OCI-LY7 (cell line): ENCODE data around the gene C5AR2. TPM values are rescaled to one million over a fixed set of nuclear protein-coding genes. Genes with fewer than 3 reads are reported as not detected.
"Not testable (repeated sequence)": the region's sequence is repeated elsewhere in the genome, so short reads cannot be mapped to it uniquely, and the experiment has no call there.

ENCODE experiments used
- BruUV-seq: library from RNA; stranded (reverse); fragments of 400-500 nt; replicated peaks from 2 replicates; lab custom pipeline; 2021; lab: Mats Ljungman, UMichigan
- CTCF ChIA-PET: fragments of 300-600 bp; sonication (Branson Sonifier 250); formaldehyde crosslinking; loops from one replicate; lab custom pipeline; 2022; ENCODE audit warnings: antibody characterized with exemption; ENCODE audit not compliant: unreplicated experiment; lab: Charles Lee
- POLR2A ChIA-PET: fragments of 300-600 bp; sonication (Branson Sonifier 250); formaldehyde crosslinking; loops from one replicate; lab custom pipeline; 2022; ENCODE audit warnings: antibody characterized with exemption; lab: Charles Lee
- DNase-seq: peaks from one replicate; pipeline ENCODE4 v3.0.0-alpha.2; 2015; ENCODE audit warnings: low spot score
- H2AFZ ChIP-seq: fragments of 200-600 bp; sonication (generic), shearing (Covaris generic); 2 replicates; pipeline ENCODE4 v1.6.1; 2014; ENCODE audit warnings: mild to moderate bottlenecking, antibody characterized with exemption, low read length, moderate library complexity
- H3K27ac ChIP-seq: fragments of 200-600 bp; sonication (generic); 2 replicates; pipeline ENCODE4 v1.5.1; 2014; ENCODE audit warnings: mixed run types, low read depth, mild to moderate bottlenecking, moderate library complexity, low read length, inconsistent platforms; ENCODE audit not compliant: poor library complexity, severe bottlenecking
- H3K36me3 ChIP-seq: fragments of 200-600 bp; sonication (generic); 2 replicates; pipeline ENCODE4 v1.6.1; 2014; ENCODE audit warnings: mild to moderate bottlenecking, antibody characterized with exemption, low read length, moderate library complexity, mixed read lengths; ENCODE audit not compliant: insufficient read depth
- H3K4me1 ChIP-seq: fragments of 200-600 bp; sonication (generic); 2 replicates; pipeline ENCODE4 v1.5.1; 2014; ENCODE audit warnings: mild to moderate bottlenecking, low read length; ENCODE audit not compliant: insufficient read depth, poor library complexity, severe bottlenecking
- H3K4me2 ChIP-seq: fragments of 200-600 bp; sonication (generic); 2 replicates; pipeline ENCODE4 v1.6.1; 2014; ENCODE audit warnings: mild to moderate bottlenecking, low read length
- H3K4me3 ChIP-seq: fragments of 200-600 bp; sonication (generic); 2 replicates; pipeline ENCODE4 v1.5.1; 2014; ENCODE audit warnings: mild to moderate bottlenecking, low read depth, low read length; ENCODE audit not compliant: poor library complexity, severe bottlenecking
- H3K79me2 ChIP-seq: fragments of 200-600 bp; sonication (generic); 2 replicates; pipeline ENCODE4 v1.6.1; 2016; ENCODE audit warnings: low read depth, mild to moderate bottlenecking, low read length, moderate library complexity, mixed read lengths; ENCODE audit not compliant: insufficient read depth
- H3K9me2 ChIP-seq: fragments of 200-600 bp; sonication (generic); 2 replicates; pipeline ENCODE4 v1.6.1; 2016; ENCODE audit warnings: mild to moderate bottlenecking, low read length, mixed read lengths; ENCODE audit not compliant: insufficient read depth
- H3K9me3 ChIP-seq: fragments of 200-600 bp; sonication (generic); 2 replicates; pipeline ENCODE4 v1.6.1; 2014; ENCODE audit warnings: mild to moderate bottlenecking, mixed run types, low read length, mixed read lengths
- H4K20me1 ChIP-seq: fragments of 200-600 bp; sonication (generic); 2 replicates; pipeline ENCODE4 v1.6.1; 2014; ENCODE audit warnings: mild to moderate bottlenecking, antibody characterized with exemption, low read length, moderate library complexity, mixed read lengths; ENCODE audit not compliant: insufficient read depth
- CTCF ChIP-seq: fragments of 200-600 bp; sonication (generic); conservative IDR thresholded peaks from 2 replicates; pipeline ENCODE4 v1.5.1; 2014; ENCODE audit warnings: mild to moderate bottlenecking, antibody characterized with exemption, low read length, moderate library complexity, mixed read lengths
- EZH2phosphoT487 ChIP-seq: fragments of 200-600 bp; sonication (generic); IDR thresholded peaks from 2 replicates; pipeline ENCODE4 v1.6.1; 2018; ENCODE audit warnings: low read depth, borderline replicate concordance, mild to moderate bottlenecking, mixed run types, antibody characterized with exemption, low read length, moderate library complexity, mixed read lengths
- intact Hi-C: fragments of 100-400 bp; cut with micrococcal nuclease; formaldehyde crosslinking; loops from one replicate; pipeline ENCODE4 v1.10.0; 2022; ENCODE audit not compliant: unreplicated experiment
- total RNA-seq, 2 experiments: library from RNA; depleted of rRNA in 1 of 2; stranded (reverse); fragments of >200 nt in 1 of 2; shearing (Covaris generic) in 1 of 2; gene quantifications; 2 replicates each; pipeline ENCODE4 v1.2.3, GENCODE V29; 2014 to 2022

C5AR2 gene
- total RNA-seq, 2 experiments from 2014 or later: 2.6 to 2.9 TPM

- no peaks in the 10 kb centered on the region for H3K79me2 ChIP-seq
- H3K36me3 ChIP-seq: no peaks in the 10 kb centered on the region
- no peaks in the 10 kb centered on the region for H3K9me2 ChIP-seq
- no TSS peak for BruUV-seq
- DNase-seq: no peak
- no peak overlapping the region for H3K4me3 ChIP-seq
- no peaks in the 10 kb centered on the region for H3K9me3 ChIP-seq
- no peak overlapping the region for H3K27ac ChIP-seq
- CTCF ChIA-PET: no interaction called here
- no peak overlapping the region for H3K4me2 ChIP-seq
- H2AFZ ChIP-seq: no peak overlapping the region
- H3K4me1 ChIP-seq: no peaks in the 10 kb centered on the region
- intact Hi-C loops: no loop called here
- POLR2A ChIA-PET: no interaction called here
- TF ChIP-seq CTCF (no peak), EZH2phosphoT487 (no peak)
- no peaks in the 10 kb centered on the region for H4K20me1 ChIP-seq
Measured at GRCh38 chr19:47343194-47343802, 11.3 kb downstream of the C5AR2 start.

- Histone ChIP-seq H3K4me2 (no peak overlapping the region), H3K4me1 (peaks cover 5% of the 10 kb centered on the region), H3K79me2 (peaks cover 2% of the 10 kb centered on the region; the same call in 1 of the 2 replicates), H2AFZ (no peak overlapping the region), H4K20me1 (no peaks in the 10 kb centered on the region), H3K9me3 (no peaks in the 10 kb centered on the region), H3K9me2 (no peaks in the 10 kb centered on the region), H3K27ac (no peak overlapping the region), H3K36me3 (no peaks in the 10 kb centered on the region), H3K4me3 (no peak overlapping the region)
- ChIA-PET POLR2A (no interaction called here), CTCF (no interaction called here)
- DNase-seq: no peak
- BruUV-seq: no TSS peak
- intact Hi-C loops: no loop called here
- no peak for TF ChIP-seq EZH2phosphoT487
- TF ChIP-seq CTCF: no peak
Measured at GRCh38 chr19:47344425-47344824, 12.4 kb downstream of the C5AR2 start.

- H3K9me3 ChIP-seq, H3K4me2 ChIP-seq, BruUV-seq, H3K4me3 ChIP-seq, H3K27ac ChIP-seq, H4K20me1 ChIP-seq, CTCF ChIA-PET, POLR2A ChIA-PET, H3K36me3 ChIP-seq, DNase-seq, intact Hi-C loops, H3K9me2 ChIP-seq: not testable (repeated sequence)
- Histone ChIP-seq H3K79me2 (peaks cover 16% of the 10 kb centered on the region), H3K4me1 (peaks cover 17% of the 10 kb centered on the region), H2AFZ (peak overlapping the region; percentile 37; the same call in 1 of the 2 replicates)
Measured at GRCh38 chr19:47346024-47346423, 14.0 kb downstream of the C5AR2 start.
